Tongue (tissue), 2 donors: ENCODE measurements around the gene TSPAN16. TPM values are rescaled to one million over a fixed set of nuclear protein-coding genes. Genes with fewer than 3 reads are reported as not detected.
A peak's percentile ranks its signal among the peaks of the same experiment; 100 is the strongest.
"Not testable (repeated sequence)": the region's sequence is repeated elsewhere in the genome, so short reads cannot be mapped to it uniquely, and the experiment has no call there.

Experiments used
- DNase-seq: peaks from one replicate; pipeline ENCODE4 v3.0.0-alpha.2; 2015
- total RNA-seq: library from RNA; depleted of rRNA; stranded (reverse); fragments of >200 nt; gene quantifications from one replicate; pipeline ENCODE4 v1.2.3, GENCODE V29; 2014

TSPAN16 gene
- total RNA-seq, 1 donor from 2014 or later = not detected

- peak; percentile 99 for DNase-seq
Measured at GRCh38 chr19:11346104-11346940, 50.4 kb downstream of the TSPAN16 start, which contains the start of the genes CCDC159 and TMEM205. CCDC159 (plus strand) TSS chr19:11346519; CDS start chr19:11346607, 88 bp downstream. TMEM205 (minus strand) TSS chr19:11346268; CDS start chr19:11345619, 649 bp downstream.

- no peak for DNase-seq
Measured at GRCh38 chr19:11347546-11348039, 51.6 kb downstream of the TSPAN16 start.

- DNase-seq = no peak
Measured at GRCh38 chr19:11349171-11349570, 53.2 kb downstream of the TSPAN16 start.

GRCh38 chr19:11354102-11354501 is 58.1 kb downstream of the TSPAN16 start:
- DNase-seq = not testable (repeated sequence)

- peak; percentile 91 for DNase-seq
Measured at GRCh38 chr19:11355160-11356073, 59.5 kb downstream of the TSPAN16 start, which contains the start of gene PLPPR2. PLPPR2 (plus strand) TSS chr19:11355432; CDS start chr19:11357674, 2,242 bp downstream.

- no peak for DNase-seq
Measured at GRCh38 chr19:11356074-11356397, 60.1 kb downstream of the TSPAN16 start.

- no peak for DNase-seq
Measured at GRCh38 chr19:11356676-11357550, 61.0 kb downstream of the TSPAN16 start.

- no peak for DNase-seq
Measured at GRCh38 chr19:11359421-11359820, 63.5 kb downstream of the TSPAN16 start.

GRCh38 chr19:11361037-11361770 is 65.2 kb downstream of the TSPAN16 start:
- peak; percentile 49 for DNase-seq

- DNase-seq = no peak
Measured at GRCh38 chr19:11361771-11362731, 66.1 kb downstream of the TSPAN16 start.

- no peak for DNase-seq
Measured at GRCh38 chr19:11363881-11364280, 67.9 kb downstream of the TSPAN16 start.

GRCh38 chr19:11364296-11364904 is 68.4 kb downstream of the TSPAN16 start:
- DNase-seq = no peak

GRCh38 chr19:11364935-11365334 is 69.0 kb downstream of the TSPAN16 start:
- DNase-seq = no peak

Other genes starting within 250 kb of the TSPAN16 start
- 43.1 TPM for gene LDLR, start 206.7 kb upstream of the TSPAN16 start, total RNA-seq
- gene SPC24, start 140.4 kb upstream of the TSPAN16 start, total RNA-seq = 12.3 TPM
- gene KANK2, start 98.6 kb upstream of the TSPAN16 start, total RNA-seq = 236 TPM
- gene ANGPTL8, start 56.5 kb upstream of the TSPAN16 start, total RNA-seq = not detected
- gene DOCK6, start 33.6 kb upstream of the TSPAN16 start, total RNA-seq = 23.2 TPM
- 19.2 TPM for gene RAB3D, start 43.5 kb downstream of the TSPAN16 start, total RNA-seq
- gene TMEM205, start 50.1 kb downstream of the TSPAN16 start, total RNA-seq = 98.4 TPM
- gene CCDC159, start 50.4 kb downstream of the TSPAN16 start, total RNA-seq = 7.4 TPM
- 20.3 TPM for gene PLPPR2, start 59.3 kb downstream of the TSPAN16 start, total RNA-seq
- 0.82 TPM for gene SWSAP1, start 78.5 kb downstream of the TSPAN16 start, total RNA-seq
- 3.0 TPM for gene EPOR, start 88.2 kb downstream of the TSPAN16 start, total RNA-seq
- 0.10 TPM for gene RGL3, start 123.2 kb downstream of the TSPAN16 start, total RNA-seq
- gene ODAD3, start 139.0 kb downstream of the TSPAN16 start, total RNA-seq = not detected
- 86.7 TPM for gene PRKCSH, start 139.5 kb downstream of the TSPAN16 start, total RNA-seq
- gene ELAVL3, start 184.9 kb downstream of the TSPAN16 start, total RNA-seq = 0.31 TPM
- 4.2 TPM for gene ZNF653, start 209.7 kb downstream of the TSPAN16 start, total RNA-seq
- 56.6 TPM for gene ECSIT, start 233.0 kb downstream of the TSPAN16 start, total RNA-seq
- 53.1 TPM for gene CNN1, start 242.7 kb downstream of the TSPAN16 start, total RNA-seq